Skeletal muscle cell (primary cell): ENCODE data around the gene TMEM256.
A peak's percentile ranks its signal among the peaks of the same experiment; 100 is the strongest.
"Not testable (repeated sequence)": the region's sequence is repeated elsewhere in the genome, so short reads cannot be mapped to it uniquely, and the experiment has no call there.

Experiments
- DNase-seq: peaks from one replicate; pipeline ENCODE4 v3.0.0-alpha.2; 2010; ENCODE audit warnings: low read depth
- H3K4me3 ChIP-seq: 2 replicates; pipeline ENCODE4 v1.5.1; 2011; ENCODE audit warnings: low read depth, mild to moderate bottlenecking, control low read depth, low read length, moderate library complexity

The TMEM256 gene

GRCh38 chr17:7391307-7391706 lies 12.6 kb downstream of the TMEM256 start:
- H3K4me3 ChIP-seq = no peak overlapping the region
- DNase-seq = no peak

GRCh38 chr17:7389924-7390910 lies 13.7 kb downstream of the TMEM256 start:
- no peak for DNase-seq
- no peak overlapping the region for H3K4me3 ChIP-seq

- no peak overlapping the region for H3K4me3 ChIP-seq
- DNase-seq = no peak
Measured at GRCh38 chr17:7388856-7389255, 15.0 kb downstream of the TMEM256 start.

GRCh38 chr17:7384489-7385081 lies 19.3 kb downstream of the TMEM256 start:
- H3K4me3 ChIP-seq = peak overlapping the region; percentile 47
- no peak for DNase-seq

GRCh38 chr17:7383742-7384488 lies 20.0 kb downstream of the TMEM256 start:
- no peak for DNase-seq
- H3K4me3 ChIP-seq = peak overlapping the region; percentile 47

- DNase-seq = no peak
- H3K4me3 ChIP-seq = peak overlapping the region; percentile 47
Measured at GRCh38 chr17:7383371-7383741, 20.5 kb downstream of the TMEM256 start.

GRCh38 chr17:7382901-7383300 lies 21.0 kb downstream of the TMEM256 start:
- no peak for DNase-seq
- no peak overlapping the region for H3K4me3 ChIP-seq

GRCh38 chr17:7380855-7381683 lies 22.8 kb downstream of the TMEM256 start, which contains the start of gene TNK1:
TNK1 (plus strand) TSS chr17:7381089; CDS start chr17:7382927, 1,838 bp downstream.
- no peak for DNase-seq
- peak within 1 kb of the TSS; percentile 13 for H3K4me3 ChIP-seq

- no peak overlapping the region for H3K4me3 ChIP-seq
- DNase-seq = no peak
Measured at GRCh38 chr17:7380321-7380720, 23.6 kb downstream of the TMEM256 start.

- DNase-seq = no peak
- no peak overlapping the region for H3K4me3 ChIP-seq
Measured at GRCh38 chr17:7379134-7379533, 24.8 kb downstream of the TMEM256 start.

- no peak overlapping the region for H3K4me3 ChIP-seq
- DNase-seq = no peak
Measured at GRCh38 chr17:7374353-7374752, 29.5 kb downstream of the TMEM256 start.

- H3K4me3 ChIP-seq = no peak overlapping the region
- no peak for DNase-seq
Measured at GRCh38 chr17:7370853-7371252, 33.0 kb downstream of the TMEM256 start.

- no peak overlapping the region for H3K4me3 ChIP-seq
- DNase-seq = no peak
Measured at GRCh38 chr17:7369825-7370224, 34.1 kb downstream of the TMEM256 start.

GRCh38 chr17:7368599-7368994 lies 35.3 kb downstream of the TMEM256 start:
- not testable (repeated sequence) for H3K4me3 ChIP-seq, DNase-seq

- H3K4me3 ChIP-seq = no peak overlapping the region
- DNase-seq = no peak
Measured at GRCh38 chr17:7367918-7368598, 35.8 kb downstream of the TMEM256 start.

- no peak overlapping the region for H3K4me3 ChIP-seq
- DNase-seq = no peak
Measured at GRCh38 chr17:7367083-7367482, 36.8 kb downstream of the TMEM256 start.

- not testable (repeated sequence) for DNase-seq, H3K4me3 ChIP-seq
Measured at GRCh38 chr17:7365963-7366362, 37.9 kb downstream of the TMEM256 start.

- no peak for DNase-seq
- no peak overlapping the region for H3K4me3 ChIP-seq
Measured at GRCh38 chr17:7363311-7363710, 40.6 kb downstream of the TMEM256 start.

GRCh38 chr17:7361906-7362305 lies 42.0 kb downstream of the TMEM256 start:
- H3K4me3 ChIP-seq = no peak overlapping the region
- no peak for DNase-seq
